Liver (tissue), 3 donors: ENCODE measurements around the gene UFD1.

Experiments used
- ATF3 ChIP-seq: IDR thresholded peaks from 2 replicates; pipeline ENCODE4 v1.6.1; 2016; ENCODE audit warnings: antibody characterized with exemption
- CTCF ChIP-seq: fragments of 150-350 bp; IDR thresholded peaks from 2 replicates; pipeline ENCODE4 v1.5.1; 2017; ENCODE audit warnings: improper control_type of control experiment, low read depth, low read length; ENCODE audit not compliant: missing input control
- FOXA1 ChIP-seq: IDR thresholded peaks from 2 replicates; pipeline ENCODE4 v1.6.1; 2016; ENCODE audit warnings: antibody characterized with exemption
- GABPA ChIP-seq, 2 donors: IDR thresholded peaks in 1 of 2; conservative IDR thresholded peaks in 1 of 2; 2 replicates each; pipeline ENCODE4 v1.6.1; 2016; ENCODE audit warnings: antibody characterized with exemption in 2 of 2, mild to moderate bottlenecking in 1 of 2, moderate library complexity in 1 of 2
- JUND ChIP-seq, 2 donors: IDR thresholded peaks; 2 replicates each; pipeline ENCODE4 v1.6.1; 2016; ENCODE audit warnings: antibody characterized with exemption in 2 of 2
- MAX ChIP-seq: IDR thresholded peaks from 2 replicates; pipeline ENCODE4 v1.6.1; 2016; ENCODE audit warnings: antibody characterized with exemption
- RAD21 ChIP-seq, 2 donors: IDR thresholded peaks; 2 replicates each; pipeline ENCODE4 v1.6.1; 2016; ENCODE audit warnings: antibody characterized with exemption in 2 of 2, mild to moderate bottlenecking in 2 of 2
- REST ChIP-seq: IDR thresholded peaks from 2 replicates; pipeline ENCODE4 v1.6.1; 2016; ENCODE audit warnings: antibody characterized with exemption, mild to moderate bottlenecking
- SP1 ChIP-seq: IDR thresholded peaks from 2 replicates; pipeline ENCODE4 v1.6.1; 2018; ENCODE audit warnings: antibody characterized with exemption, mild to moderate bottlenecking
- TAF1 ChIP-seq: conservative IDR thresholded peaks from 2 replicates; pipeline ENCODE4 v1.6.1; 2016; ENCODE audit warnings: antibody characterized with exemption, mild to moderate bottlenecking
- ZBTB33 ChIP-seq: IDR thresholded peaks from 2 replicates; pipeline ENCODE4 v1.6.1; 2016; ENCODE audit warnings: antibody characterized with exemption
- donor health status: healthy.
- donor health status: healthy.

- TF ChIP-seq TAF1 (no peak), CTCF (no peak), JUND (IDR thresholded peaks at IDR 0.05) (no peak), SP1 (no peak), REST (no peak), FOXA1 (no peak), RAD21 (IDR thresholded peaks at IDR 0.05) (no peak), ATF3 (no peak), GABPA (IDR thresholded peaks at IDR 0.05 in 1 of 2, conservative IDR thresholded peaks at IDR 0.05 in 1 of 2) (no peak), ZBTB33 (no peak), MAX (no peak)
Observed at GRCh38 chr22:19406281-19406811, 72.6 kb downstream of the UFD1 start.
